BE2C (cell line): ENCODE data around the gene JPH2.

ENCODE experiments used
- DNase-seq: peaks from one replicate; pipeline ENCODE4 v3.0.0-alpha.2; 2020
- H3K27me3 ChIP-seq: fragments of 250-450 bp; sonication (Bioruptor Pico); 2 replicates; pipeline ENCODE4 v1.5.1; 2020; ENCODE audit warnings: mild to moderate bottlenecking
- H3K36me3 ChIP-seq: fragments of 250-450 bp; sonication (Bioruptor Pico); 2 replicates; pipeline ENCODE4 v1.5.1; 2020; ENCODE audit warnings: mild to moderate bottlenecking
- H3K4me1 ChIP-seq: fragments of 250-450 bp; sonication (Bioruptor Pico); 2 replicates; pipeline ENCODE4 v1.5.1; 2020
- H3K4me3 ChIP-seq: 2 replicates; pipeline ENCODE4 v1.5.1; 2011; ENCODE audit warnings: low read depth, low read length
- H3K9me3 ChIP-seq: fragments of 250-450 bp; sonication (Bioruptor Pico); 2 replicates; pipeline ENCODE4 v1.5.1; 2020
- TF ChIP-seq, protein P1 (sequence below): IDR thresholded peaks from 2 replicates; pipeline ENCODE4 v1.5.1; 2012; ENCODE audit warnings: mild to moderate bottlenecking, low read depth, low read length

JPH2 gene

GRCh38 chr20:44159711-44160110 lies 27.3 kb downstream of the JPH2 start:
- no peak for DNase-seq
- Histone ChIP-seq H3K36me3 (no peaks in the 10 kb centered on the region), H3K4me3 (no peak overlapping the region), H3K4me1 (no peaks in the 10 kb centered on the region), H3K9me3 (peaks cover 2% of the 10 kb centered on the region; the same call in 1 of the 2 replicates), H3K27me3 (no peaks in the 10 kb centered on the region; the same call in none of the 2 replicates)
- TF ChIP-seq, protein P1, sequence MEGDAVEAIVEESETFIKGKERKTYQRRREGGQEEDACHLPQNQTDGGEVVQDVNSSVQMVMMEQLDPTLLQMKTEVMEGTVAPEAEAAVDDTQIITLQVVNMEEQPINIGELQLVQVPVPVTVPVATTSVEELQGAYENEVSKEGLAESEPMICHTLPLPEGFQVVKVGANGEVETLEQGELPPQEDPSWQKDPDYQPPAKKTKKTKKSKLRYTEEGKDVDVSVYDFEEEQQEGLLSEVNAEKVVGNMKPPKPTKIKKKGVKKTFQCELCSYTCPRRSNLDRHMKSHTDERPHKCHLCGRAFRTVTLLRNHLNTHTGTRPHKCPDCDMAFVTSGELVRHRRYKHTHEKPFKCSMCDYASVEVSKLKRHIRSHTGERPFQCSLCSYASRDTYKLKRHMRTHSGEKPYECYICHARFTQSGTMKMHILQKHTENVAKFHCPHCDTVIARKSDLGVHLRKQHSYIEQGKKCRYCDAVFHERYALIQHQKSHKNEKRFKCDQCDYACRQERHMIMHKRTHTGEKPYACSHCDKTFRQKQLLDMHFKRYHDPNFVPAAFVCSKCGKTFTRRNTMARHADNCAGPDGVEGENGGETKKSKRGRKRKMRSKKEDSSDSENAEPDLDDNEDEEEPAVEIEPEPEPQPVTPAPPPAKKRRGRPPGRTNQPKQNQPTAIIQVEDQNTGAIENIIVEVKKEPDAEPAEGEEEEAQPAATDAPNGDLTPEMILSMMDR: no peak

- Histone ChIP-seq H3K9me3 (peaks cover 2% of the 10 kb centered on the region; the same call in 1 of the 2 replicates), H3K36me3 (no peaks in the 10 kb centered on the region), H3K4me1 (no peaks in the 10 kb centered on the region), H3K27me3 (no peaks in the 10 kb centered on the region; the same call in none of the 2 replicates), H3K4me3 (no peak overlapping the region)
- TF ChIP-seq, protein P1: no peak
- DNase-seq: no peak
These were observed 27.9 kb downstream of the JPH2 start for GRCh38 chr20:44159125-44159524.

DNA sequence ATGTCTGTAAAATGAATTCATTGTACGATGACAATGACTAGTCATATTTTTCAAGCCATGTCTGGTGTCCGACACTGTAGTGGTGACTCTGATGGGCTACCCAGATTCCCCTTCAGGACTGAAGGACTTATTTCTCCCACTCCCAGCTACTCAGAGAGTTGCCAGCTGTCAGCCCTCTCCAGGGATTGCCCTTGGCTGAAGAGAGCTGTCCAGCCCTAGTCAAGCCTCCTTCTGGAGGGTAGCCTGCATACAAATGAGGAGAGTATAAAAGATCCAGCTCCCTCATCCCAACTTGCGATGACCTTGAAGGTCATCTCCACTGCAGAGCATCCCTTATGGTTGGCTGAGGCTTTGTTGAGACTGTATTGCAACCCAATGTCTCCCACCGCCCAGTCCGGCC lies 29.9 kb downstream of the JPH2 start:
- H3K9me3 ChIP-seq: no peaks in the 10 kb centered on the region
- H3K36me3 ChIP-seq: no peaks in the 10 kb centered on the region
- TF ChIP-seq, protein P1: no peak
- no peaks in the 10 kb centered on the region for H3K4me1 ChIP-seq
- H3K27me3 ChIP-seq: peaks cover 6% of the 10 kb centered on the region
- H3K4me3 ChIP-seq: no peak overlapping the region
- no peak for DNase-seq

GRCh38 chr20:44154521-44155001 lies 32.4 kb downstream of the JPH2 start:
- Histone ChIP-seq H3K9me3 (no peaks in the 10 kb centered on the region), H3K36me3 (no peaks in the 10 kb centered on the region), H3K4me1 (no peaks in the 10 kb centered on the region), H3K27me3 (peaks cover 6% of the 10 kb centered on the region), H3K4me3 (no peak overlapping the region)
- DNase-seq: no peak
- TF ChIP-seq, protein P1: no peak

- Histone ChIP-seq H3K4me3 (no peak overlapping the region), H3K4me1 (no peaks in the 10 kb centered on the region), H3K27me3 (peaks cover 6% of the 10 kb centered on the region), H3K36me3 (no peaks in the 10 kb centered on the region), H3K9me3 (no peaks in the 10 kb centered on the region)
- TF ChIP-seq, protein P1: no peak
- DNase-seq: no peak
These were observed 33.3 kb downstream of the JPH2 start for GRCh38 chr20:44153636-44154043.

- Histone ChIP-seq H3K27me3 (peaks cover 6% of the 10 kb centered on the region), H3K36me3 (no peaks in the 10 kb centered on the region), H3K9me3 (no peaks in the 10 kb centered on the region), H3K4me1 (no peaks in the 10 kb centered on the region), H3K4me3 (no peak overlapping the region)
- TF ChIP-seq, protein P1: no peak
- DNase-seq: no peak
These were observed 35.2 kb downstream of the JPH2 start for GRCh38 chr20:44151621-44152416.
